Heart left ventricle (tissue), 16 donors: ENCODE results near the gene IRAK2. TPM values are rescaled to one million over a fixed set of nuclear protein-coding genes. Genes with fewer than 3 reads are reported as not detected.

Experiments
- ATAC-seq, 4 donors: fragments of 200-7000 bp; cut with Tn5 transposase; one replicate each; pipeline ENCODE4 v1.9.1; 2020 to 2022; ENCODE audit warnings: moderate library complexity in 4 of 4, mild to moderate bottlenecking in 3 of 4, moderate number of reproducible peaks in 1 of 4
- DNase-seq, 5 donors: peaks; one replicate each; pipeline ENCODE4 v3.0.0-alpha.2; 2020
- H3K27ac ChIP-seq, 12 donors: fragments of 200-600 bp; sonication (generic) in 4 of 12; one replicate each; pipeline versions ENCODE4 v1.5.0 to v1.8.0; 2016 to 2022; ENCODE audit warnings: mild to moderate bottlenecking in 2 of 12
- H3K27me3 ChIP-seq, 9 donors: fragments of 200-600 bp; sonication (generic) in 2 of 9; one replicate each; pipeline versions ENCODE4 v1.5.1 to v1.8.0; 2016 to 2022; ENCODE audit warnings: mild to moderate bottlenecking in 3 of 9
- H3K36me3 ChIP-seq, 9 donors: fragments of 200-600 bp; sonication (generic) in 2 of 9; one replicate each; pipeline versions ENCODE4 v1.5.0 to v1.8.0; 2018 to 2022; ENCODE audit warnings: mild to moderate bottlenecking in 2 of 9
- H3K4me1 ChIP-seq, 12 donors: fragments of 200-600 bp; sonication (generic) in 4 of 12; one replicate each; pipeline versions ENCODE4 v1.5.0 to v1.8.0; 2016 to 2022; ENCODE audit warnings: mild to moderate bottlenecking in 3 of 12
- H3K4me3 ChIP-seq, 12 donors: fragments of 200-600 bp; sonication (generic) in 4 of 12; one replicate each; pipeline versions ENCODE4 v1.5.0 to v1.8.0; 2017 to 2022; ENCODE audit warnings: mild to moderate bottlenecking in 9 of 12, moderate library complexity in 4 of 12
- H3K9me3 ChIP-seq, 12 donors: fragments of 200-600 bp; sonication (generic) in 4 of 12; one replicate each; pipeline versions ENCODE4 v1.5.0 to v1.8.0; 2016 to 2022; ENCODE audit warnings: mild to moderate bottlenecking in 1 of 12
- CTCF ChIP-seq, 12 donors: fragments of 200-600 bp; sonication (generic) in 4 of 12; IDR thresholded peaks; one replicate each; pipeline versions ENCODE4 v1.5.0 to v1.8.0; 2018 to 2022; ENCODE audit warnings: antibody characterized with exemption in 12 of 12, mild to moderate bottlenecking in 5 of 12
- POLR2A ChIP-seq, 2 donors: fragments of 450-650 bp; IDR thresholded peaks; one replicate each; pipeline ENCODE4 v1.6.1; 2017; ENCODE audit warnings: antibody characterized with exemption in 2 of 2, mild to moderate bottlenecking in 2 of 2, moderate library complexity in 2 of 2
- WGBS, 4 donors: extraction: QIAGEN DNeasy Blood & Tissue Kit in 2 of 4; methylation state at CpG; one replicate each; pipeline versions ENCODE4 v1.1.5 to v1.1.7; 2013 to 2018; 5-methylcytosine and 5-hydroxymethylcytosine counted together
- intact Hi-C, 10 donors: fragments of 100-400 bp; cut with DNase I; formaldehyde crosslinking; loops; one replicate each; pipeline versions ENCODE4 v1.11.1 to v1.14.2; 2022
- polyA plus RNA-seq, 2 donors: library from polyadenylated mRNA; stranded (reverse); fragments of 200-250 nt; gene quantifications; one replicate each; pipeline ENCODE4 v1.2.3, GENCODE V29; 2013
- total RNA-seq, 9 donors: library from RNA; depleted of rRNA in 2 of 9; stranded (reverse); fragments of >200 nt in 2 of 9; fragmentation: NEBNext Ultra II Directional in 3 of 9; extraction: Animal tissue kit (Norgen Biotek cat#: 25700) in 3 of 9; gene quantifications; one replicate each; pipeline versions ENCODE4 v1.1.0 to v1.2.4, GENCODE V29; 2016 to 2023
- donor health status: ischemic (EF 13 %, LVEDD 7.1; RV severe dilation, severe dysfunction).
- donor health status: healthy with polysubstance abuse.
- donor health status: DM: no; HTN: yes; CAD: no.
- donor health status: DM: no; HTN: no; CAD: no.
- donor health status: ischemic (EF 25% LVEDD 6.9; RV normal size, moderate dysfunction).
- donor health status: ischemic (EF 25% LVEDD 5.7; RV mildly dilated, moderate dysfunction).
- donor health status: healthy.
- donor health status: DM: yes; HTN: yes; CAD: no.
- donor health status: ischemic (EF 35%, LVEDD 5.7; RV mildly dilated, moderate dysfunction).
- donor health status: nonischemic (EF 11% LVEDD 7.7; RV severe dilation, severe dysfunction).
- donor health status: DM: yes; HTN: yes; CAD: no.
- donor health status: PGD.
- donor health status: ischemic (EF 29% LVEDD 5.4; RV normal size, mild dysfunction).
- donor health status: nonischemic (EF 23%, LVEDD 6.1; RV moderate dilation, normal function).

IRAK2 gene
- total and polyA plus RNA-seq, 11 donors = 0.46 to 6.3 (median 1.4) TPM

GRCh38 chr3:10248984-10249748 is 84.4 kb downstream of the IRAK2 start:
- intact Hi-C loops = no loop called here
- Histone ChIP-seq H3K36me3 (peaks cover 0 to 41% (median 21%) of the 10 kb centered on the region in 9 donors), H3K27me3 (no peaks in the 10 kb centered on the region), H3K9me3 (peaks cover 0 to 22% (median 8%) of the 10 kb centered on the region in 12 donors), H3K27ac (peak overlapping the region in 11 of 12 donors; percentile 81 to 95 (median 92)), H3K4me1 (peaks cover 0 to 48% (median 23%) of the 10 kb centered on the region in 12 donors), H3K4me3 (peak overlapping the region; percentile 65 to 99 (median 76))
- DNase-seq (peak in 4 of 5 donors; percentile 15 to 47 (median 34)), ATAC-seq (peak in 3 of 4 donors; percentile 5 to 16 (median 12))
- no peak for TF ChIP-seq CTCF (IDR thresholded peaks at IDR 0.05)
- TF ChIP-seq POLR2A (IDR thresholded peaks at IDR 0.05) = no peak
- 2 to 8% (median 4%) methylated on average over 11 to 32 of the region's 32 CpGs for WGBS, 4 donors

GRCh38 chr3:10249833-10250232 is 85.1 kb downstream of the IRAK2 start:
- Histone ChIP-seq H3K9me3 (peaks cover 0 to 15% (median 6%) of the 10 kb centered on the region in 12 donors), H3K4me3 (peak overlapping the region in 11 of 12 donors; percentile 65 to 99 (median 74)), H3K27ac (peak overlapping the region in 5 of 12 donors; percentile 85 to 95 (median 92)), H3K36me3 (peaks cover 0 to 42% (median 24%) of the 10 kb centered on the region in 9 donors), H3K4me1 (peaks cover 0 to 54% (median 23%) of the 10 kb centered on the region in 12 donors), H3K27me3 (no peaks in the 10 kb centered on the region)
- intact Hi-C loops = no loop called here
- no peak for DNase-seq
- 35 to 47% (median 39%) methylated on average over 3 of the region's 3 CpGs for WGBS, 4 donors
- TF ChIP-seq POLR2A (IDR thresholded peaks at IDR 0.05) (no peak), CTCF (IDR thresholded peaks at IDR 0.05) (no peak)
- ATAC-seq = no peak

DNA sequence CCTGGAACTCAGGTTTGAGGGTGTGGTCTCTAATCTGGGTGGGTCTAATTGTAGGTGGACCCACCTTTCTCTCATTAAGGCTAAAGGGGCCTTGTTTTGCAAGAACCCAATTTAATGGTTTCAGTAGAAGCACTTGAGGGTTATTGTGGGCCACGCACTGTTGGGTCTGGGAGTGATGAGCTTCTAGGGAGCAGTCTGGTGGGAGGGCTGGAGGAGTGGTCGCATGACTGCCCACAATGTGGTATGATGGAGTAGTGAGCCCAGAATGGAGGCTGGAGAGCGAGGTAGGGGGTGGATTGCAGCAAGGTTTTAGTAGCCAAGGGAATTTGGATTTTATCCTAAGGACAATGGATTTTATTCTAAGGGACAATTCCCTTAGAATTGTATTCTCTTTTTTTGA is 86.3 kb downstream of the IRAK2 start:
- peaks cover 0 to 3% (median 0%) of the 10 kb centered on the region in 12 donors for H3K9me3 ChIP-seq
- H3K4me1 ChIP-seq = peaks cover 0 to 60% (median 23%) of the 10 kb centered on the region in 12 donors
- H3K36me3 ChIP-seq = peaks cover 0 to 52% (median 32%) of the 10 kb centered on the region in 9 donors
- H3K4me3 ChIP-seq = peak overlapping the region in 2 of 12 donors; percentile 77 to 91
- no peaks in the 10 kb centered on the region for H3K27me3 ChIP-seq
- intact Hi-C loops = no loop called here
- DNase-seq (no peak), ATAC-seq (no peak)
- WGBS, 4 donors = 95 to 100% (median 98%) methylated on average over 3 of the region's 3 CpGs
- TF ChIP-seq CTCF (IDR thresholded peaks at IDR 0.05) (no peak), POLR2A (IDR thresholded peaks at IDR 0.05) (no peak)
- no peak overlapping the region for H3K27ac ChIP-seq

DNA sequence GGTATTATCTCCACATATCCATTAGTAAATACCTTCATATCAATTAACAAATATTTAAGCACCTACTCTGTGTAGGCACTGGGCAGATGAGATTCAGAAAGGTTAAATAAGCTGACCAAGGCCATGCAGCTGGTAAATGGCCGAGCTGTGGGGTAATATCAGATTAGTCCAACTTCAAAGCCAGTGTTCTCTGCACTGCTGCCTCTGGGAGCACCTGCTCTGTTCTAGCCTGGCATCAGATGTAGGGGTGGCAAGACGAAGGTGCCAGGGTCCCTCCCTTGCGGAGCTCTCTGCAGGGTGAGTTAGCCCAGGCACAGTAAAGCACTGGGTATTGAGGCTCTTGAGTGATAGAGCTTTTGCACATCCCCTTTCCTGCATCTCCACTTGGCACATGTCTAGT is 89.0 kb downstream of the IRAK2 start:
- H3K9me3 ChIP-seq = no peaks in the 10 kb centered on the region
- ATAC-seq (no peak), DNase-seq (no peak)
- TF ChIP-seq POLR2A (IDR thresholded peaks at IDR 0.05) (no peak), CTCF (IDR thresholded peaks at IDR 0.05) (no peak)
- peaks cover 0 to 66% (median 39%) of the 10 kb centered on the region in 9 donors for H3K36me3 ChIP-seq
- H3K27ac ChIP-seq = no peak overlapping the region
- 79 to 96% (median 95%) methylated on average over 3 of the region's 3 CpGs for WGBS, 4 donors
- peaks cover 0 to 53% (median 22%) of the 10 kb centered on the region in 12 donors for H3K4me1 ChIP-seq
- intact Hi-C loops = no loop called here
- H3K27me3 ChIP-seq = no peaks in the 10 kb centered on the region
- no peak overlapping the region for H3K4me3 ChIP-seq
